ENCODE data around the gene GARIN3.
"Not testable (repeated sequence)": the region's sequence is repeated elsewhere in the genome, so short reads cannot be mapped to it uniquely, and the experiment has no call there.

GARIN3 gene

GRCh38 chr5:157212307-157212706 lies 46.2 kb upstream of the GARIN3 start (continued):
- no peak for TF ChIP-seq ZBTB11 (tag by site-specific recombination; conservative IDR thresholded peaks at IDR 0.05; ENCODE audit: low read depth)
- TF ChIP-seq YY1 (tag by site-specific recombination; IDR thresholded peaks at IDR 0.05) = no peak
- no peak for TF ChIP-seq ZNF10 (tag by site-specific recombination; IDR thresholded peaks at IDR 0.05)
- TF ChIP-seq ZNF560 (tag by site-specific recombination; IDR thresholded peaks at IDR 0.05; ENCODE audit: borderline replicate concordance) = no peak
- TF ChIP-seq ZNF548 (tag by site-specific recombination; IDR thresholded peaks at IDR 0.05) = no peak
- TF ChIP-seq ZIC2 (tag by site-specific recombination; IDR thresholded peaks at IDR 0.05) = no peak

- H3K4me3 ChIP-seq (ENCODE audit: low read depth, low read length); POLR2A ChIA-PET; CTCF ChIA-PET; H3K9me3 ChIP-seq (ENCODE audit: control insufficient read depth, insufficient read depth, low read depth, low read length); H3K27ac ChIP-seq (ENCODE audit: extremely low read depth, low read depth, low read length); H3K36me3 ChIP-seq (ENCODE audit: control insufficient read depth in 2 of 2, insufficient read depth in 1 of 2, low read length in 2 of 2); H3K4me1 ChIP-seq (ENCODE audit: control insufficient read depth, insufficient read depth, low read length): not testable (repeated sequence)
Observed at GRCh38 chr5:157210652-157211051, 44.6 kb upstream of the GARIN3 start.

GRCh38 chr5:157205708-157206107 lies 39.6 kb upstream of the GARIN3 start:
- POLR2A ChIA-PET = no interaction called here
- H3K4me1 ChIP-seq (ENCODE audit: control insufficient read depth, insufficient read depth, low read length) = no peaks in the 10 kb centered on the region; the same call in 1 of the 2 replicates
- H3K4me3 ChIP-seq (ENCODE audit: low read depth, low read length) = no peak overlapping the region
- TF ChIP-seq ZNF639 (tag by site-specific recombination; IDR thresholded peaks at IDR 0.05) (no peak), ZNF157 (tag by site-specific recombination; IDR thresholded peaks at IDR 0.05) (no peak)
- H3K9me3 ChIP-seq (ENCODE audit: control insufficient read depth, insufficient read depth, low read depth, low read length) = no peaks in the 10 kb centered on the region
- H3K27ac ChIP-seq (ENCODE audit: extremely low read depth, low read depth, low read length) = no peak overlapping the region
- H3K36me3 ChIP-seq (ENCODE audit: control insufficient read depth in 2 of 2, insufficient read depth in 1 of 2, low read length in 2 of 2) = no peaks in the 10 kb centered on the region
- CTCF ChIA-PET = no interaction called here

- ChIA-PET POLR2A (no interaction called here), CTCF (no interaction called here)
- no peak for TF ChIP-seq ZNF830 (tag by site-specific recombination; IDR thresholded peaks at IDR 0.05; ENCODE audit: low read depth)
- TF ChIP-seq ATF2 (tag by site-specific recombination; IDR thresholded peaks at IDR 0.05; ENCODE audit: low read depth) = 0 out of 2 replicates have a peak, but pooled peaks have one; percentile 22
- TF ChIP-seq ZNF138 (tag by site-specific recombination; IDR thresholded peaks at IDR 0.05; ENCODE audit: borderline replicate concordance) = no peak
- no peak for TF ChIP-seq ZNF677 (tag by site-specific recombination; IDR thresholded peaks at IDR 0.05)
- TF ChIP-seq ZNF366 (tag by site-specific recombination; conservative IDR thresholded peaks at IDR 0.05) = no peak
- TF ChIP-seq ZNF354C (tag by site-specific recombination; IDR thresholded peaks at IDR 0.05; ENCODE audit: borderline replicate concordance, low read depth) = no peak
- Histone ChIP-seq H3K27ac (ENCODE audit: extremely low read depth, low read depth, low read length) (no peak overlapping the region), H3K36me3 (ENCODE audit: control insufficient read depth in 2 of 2, insufficient read depth in 1 of 2, low read length in 2 of 2) (no peaks in the 10 kb centered on the region), H3K4me1 (ENCODE audit: control insufficient read depth, insufficient read depth, low read length) (no peaks in the 10 kb centered on the region), H3K9me3 (ENCODE audit: control insufficient read depth, insufficient read depth, low read depth, low read length) (no peaks in the 10 kb centered on the region), H3K4me3 (ENCODE audit: low read depth, low read length) (no peak overlapping the region)
Observed at GRCh38 chr5:157204765-157205164, 38.7 kb upstream of the GARIN3 start.

All from HEK293 (cell line).